HL-60/S4 (cell line): ENCODE measurements around the gene CCDC82.

ENCODE experiments used
- in situ Hi-C: fragments of 300-500 bp; cut with MboI; formaldehyde crosslinking; loops from 2 replicates; pipeline ENCODE4 v1.14.3; 2022; ENCODE audit warnings: low sequenced_read_pairs

CCDC82 gene

DNA sequence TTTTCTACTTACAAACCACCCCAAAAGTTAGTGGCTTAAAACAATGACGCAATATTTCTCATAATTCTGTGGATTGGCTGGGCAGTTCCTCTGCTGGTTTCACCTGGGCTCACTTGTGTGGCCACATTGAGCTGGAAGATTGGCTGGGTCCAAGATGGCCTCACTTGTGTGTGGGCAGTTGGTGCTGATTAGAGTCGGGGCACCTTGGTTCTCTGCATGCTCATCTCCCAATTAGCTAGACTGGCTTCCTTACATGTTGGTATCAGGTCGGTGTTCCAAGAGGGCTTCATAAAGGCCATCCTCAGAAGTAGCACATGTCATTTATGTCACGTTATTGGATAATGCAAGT lies 59.2 kb downstream of the CCDC82 start:
- in situ Hi-C loops = no loop called here

- in situ Hi-C loops = no loop called here
Measured at GRCh38 chr11:96329855-96330510, 59.7 kb downstream of the CCDC82 start.

- in situ Hi-C loops = no loop called here
Measured at GRCh38 chr11:96329419-96329818, 60.3 kb downstream of the CCDC82 start.

GRCh38 chr11:96328395-96329010 lies 61.2 kb downstream of the CCDC82 start:
- in situ Hi-C loops = no loop called here

GRCh38 chr11:96326959-96327358 lies 62.8 kb downstream of the CCDC82 start:
- in situ Hi-C loops = no loop called here

- in situ Hi-C loops = no loop called here
Measured at GRCh38 chr11:96324912-96325311, 64.8 kb downstream of the CCDC82 start.

GRCh38 chr11:96323642-96323985 lies 66.1 kb downstream of the CCDC82 start:
- in situ Hi-C loops = no loop called here

DNA sequence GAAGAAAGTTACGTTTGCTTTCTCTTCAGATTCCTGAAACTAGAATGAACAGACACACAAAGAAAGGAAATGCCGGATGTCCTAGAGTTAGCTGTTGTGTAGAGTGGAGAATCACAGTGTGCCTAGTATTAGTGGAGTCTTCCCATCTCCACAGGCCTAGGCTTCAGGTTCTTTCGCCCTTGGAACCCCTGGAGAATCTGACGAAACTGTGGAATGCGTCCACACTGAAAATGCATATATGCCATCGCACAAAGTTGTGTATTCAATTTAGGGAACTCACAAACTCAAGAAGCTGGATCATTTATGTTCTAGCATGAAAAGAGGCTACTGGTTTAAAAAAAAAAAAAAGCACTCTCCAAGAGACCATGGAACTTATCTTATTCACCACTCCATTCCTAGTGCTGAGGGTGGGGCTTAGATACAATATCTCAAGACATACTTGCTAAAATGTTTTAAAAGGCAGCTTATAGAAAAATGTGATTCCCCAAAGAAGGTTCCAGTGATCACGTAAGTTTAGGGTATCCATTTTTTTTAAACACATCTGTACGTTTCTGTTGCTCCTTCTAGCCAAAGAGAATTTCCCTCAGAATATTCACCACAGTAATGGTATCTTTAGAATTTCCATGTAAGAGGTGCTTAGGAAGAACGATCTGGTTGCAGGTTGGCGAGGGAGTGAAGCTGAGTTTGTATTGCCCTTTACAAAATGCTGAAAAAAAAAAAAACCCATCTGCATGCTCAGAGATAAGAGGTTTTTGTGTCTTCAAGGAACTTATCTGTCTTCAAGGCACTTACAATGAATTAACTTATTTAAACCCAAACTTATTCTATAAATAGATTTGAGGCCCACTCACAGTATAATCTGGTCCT lies 66.7 kb downstream of the CCDC82 start:
- in situ Hi-C loops = no loop called here

DNA sequence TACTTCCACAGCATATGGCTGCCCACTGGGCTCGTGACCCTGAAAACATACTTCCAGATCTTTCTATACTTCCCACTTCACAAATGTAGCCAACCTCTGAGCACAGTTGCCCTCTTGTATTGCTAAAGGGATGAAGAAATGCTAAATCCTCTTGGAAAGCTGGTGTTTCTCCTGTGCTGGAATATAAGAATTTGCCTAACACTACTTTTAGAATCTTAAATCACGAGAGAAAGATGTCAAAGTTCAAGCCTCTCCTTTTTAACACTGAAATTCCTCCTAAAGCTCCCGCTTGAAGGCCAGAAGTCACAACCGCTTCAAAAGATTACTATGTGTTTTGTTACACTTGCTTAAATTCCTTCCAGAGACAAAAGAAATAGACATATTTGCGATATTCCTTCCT lies 68.6 kb downstream of the CCDC82 start:
- in situ Hi-C loops = no loop called here

DNA sequence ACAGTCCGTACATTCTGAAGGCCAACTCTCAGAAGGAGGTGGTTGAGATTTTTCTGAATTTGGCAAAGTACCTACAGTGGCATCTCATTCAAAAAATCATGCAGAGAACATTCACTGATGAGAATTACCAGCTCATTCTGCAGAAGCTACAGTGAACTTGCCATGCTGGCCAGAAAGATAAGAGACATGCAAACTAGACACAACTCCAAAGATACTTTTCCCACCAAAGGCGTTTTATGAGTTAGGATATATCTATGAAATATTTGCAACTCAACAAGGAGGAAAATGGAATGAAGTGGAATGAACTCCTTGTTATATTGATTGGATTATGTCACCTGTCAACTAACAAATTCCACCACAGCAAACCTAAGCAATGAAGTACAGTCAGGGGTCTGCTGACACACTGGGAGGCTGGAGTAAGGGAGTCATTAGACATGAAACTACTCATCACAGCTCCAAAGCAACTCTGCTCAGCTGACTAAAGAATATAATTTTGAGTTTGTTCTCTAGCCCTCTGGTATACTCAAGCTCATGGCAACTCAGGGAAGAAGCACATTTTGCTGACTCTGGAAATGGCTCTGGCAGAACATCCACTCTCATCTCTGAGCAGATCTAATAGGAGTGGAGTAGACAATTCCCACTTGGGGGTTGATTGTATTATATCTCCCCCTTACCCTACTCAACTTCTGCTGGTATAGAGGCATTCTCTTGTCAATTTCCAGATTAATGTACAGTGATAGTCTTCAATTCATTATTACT lies 69.6 kb downstream of the CCDC82 start:
- in situ Hi-C loops = no loop called here

- in situ Hi-C loops = no loop called here
Measured at GRCh38 chr11:96318850-96319249, 70.9 kb downstream of the CCDC82 start.

GRCh38 chr11:96318399-96318798 lies 71.3 kb downstream of the CCDC82 start:
- in situ Hi-C loops = no loop called here

DNA sequence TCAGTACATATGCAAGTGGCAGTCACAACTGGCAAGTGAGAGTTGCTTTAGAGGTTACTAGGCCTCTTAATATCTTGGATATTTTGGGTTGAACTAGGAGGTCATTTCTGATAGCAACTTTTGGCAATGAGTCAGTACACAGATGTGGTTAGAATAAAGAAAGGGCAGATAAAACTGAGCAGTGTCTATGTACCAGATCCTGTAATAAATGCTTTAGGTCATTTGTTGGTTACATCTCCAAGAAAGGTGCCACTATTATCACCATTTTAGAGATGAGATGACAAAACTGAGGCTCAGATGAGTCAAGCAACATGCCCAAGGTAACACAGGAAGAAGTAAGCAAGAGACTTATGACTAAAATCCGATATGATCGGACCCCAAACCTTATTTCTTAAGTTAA lies 71.7 kb downstream of the CCDC82 start:
- in situ Hi-C loops = no loop called here

DNA sequence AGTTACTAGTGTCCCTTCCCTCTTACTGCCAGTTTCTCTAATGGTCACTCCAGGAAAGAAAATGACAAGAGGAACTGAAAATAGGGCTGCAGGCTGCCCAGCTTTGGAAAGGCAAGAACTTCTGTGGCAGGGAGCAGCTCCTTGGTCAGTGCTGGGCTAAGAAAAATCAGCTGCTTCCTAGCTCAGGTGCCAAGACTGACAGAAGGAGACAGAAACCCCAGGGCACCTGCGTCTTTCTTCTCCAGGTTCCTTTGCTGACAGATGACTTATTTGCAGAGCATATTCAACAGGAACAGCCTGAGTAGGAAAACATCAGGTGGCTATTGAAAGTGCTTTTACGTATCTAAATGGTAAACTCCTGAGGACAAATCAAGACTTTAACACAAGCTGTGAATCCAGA lies 72.1 kb downstream of the CCDC82 start:
- in situ Hi-C loops = no loop called here

- in situ Hi-C loops = no loop called here
Measured at GRCh38 chr11:96316869-96317268, 72.8 kb downstream of the CCDC82 start.

GRCh38 chr11:96315476-96315875 lies 74.2 kb downstream of the CCDC82 start:
- in situ Hi-C loops = no loop called here

DNA sequence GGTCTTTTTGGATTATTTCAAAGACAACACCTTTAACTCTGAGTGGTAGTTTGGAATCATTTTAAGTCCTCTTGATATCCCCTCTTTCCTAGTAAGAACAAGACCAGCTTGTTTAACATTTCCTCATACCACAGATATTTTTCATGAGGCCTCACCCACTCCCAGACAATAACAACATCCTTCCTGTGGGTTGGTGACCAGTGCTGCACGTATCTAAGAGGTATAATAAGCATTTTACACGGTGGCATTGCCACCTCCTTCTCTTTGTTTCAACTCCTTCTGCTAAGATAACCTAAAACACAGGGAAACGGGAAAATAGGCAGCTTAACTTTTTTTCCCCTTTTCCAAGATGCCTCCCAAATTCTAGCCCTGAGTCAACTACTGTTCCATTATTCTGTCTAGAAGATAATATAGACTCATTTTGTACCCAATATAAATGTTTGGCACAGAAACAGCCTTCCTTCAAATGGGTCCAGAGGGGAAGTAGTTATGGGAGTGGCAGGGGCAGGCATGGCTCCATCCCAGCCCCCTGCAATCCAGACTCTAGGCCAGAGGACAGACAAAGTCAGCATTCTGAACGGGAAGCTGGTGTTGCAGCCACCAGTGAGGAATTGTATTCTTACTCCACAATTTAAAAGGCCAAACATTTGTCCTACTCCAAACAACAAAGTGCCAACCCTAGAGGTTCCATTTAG lies 75.2 kb downstream of the CCDC82 start:
- in situ Hi-C loops = no loop called here

DNA sequence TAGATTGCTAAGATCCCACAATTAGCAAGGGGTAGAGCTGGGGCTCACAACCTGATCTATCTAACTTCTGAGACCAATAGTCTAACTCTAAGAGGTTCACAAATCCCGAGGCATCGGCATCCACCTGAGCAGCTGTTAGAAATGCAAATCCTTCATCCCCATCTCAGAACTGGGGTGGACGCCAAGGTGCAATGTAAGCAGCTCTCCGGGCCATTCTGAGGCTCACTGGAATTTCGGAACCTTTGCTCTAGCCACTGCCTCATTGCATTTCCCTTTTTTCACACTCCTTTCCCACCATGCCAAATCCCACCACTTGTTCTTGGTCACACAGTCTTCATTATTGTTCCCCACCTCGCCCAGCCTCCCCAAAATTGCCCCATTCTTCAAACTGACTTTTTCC lies 76.5 kb downstream of the CCDC82 start:
- in situ Hi-C loops = no loop called here

DNA sequence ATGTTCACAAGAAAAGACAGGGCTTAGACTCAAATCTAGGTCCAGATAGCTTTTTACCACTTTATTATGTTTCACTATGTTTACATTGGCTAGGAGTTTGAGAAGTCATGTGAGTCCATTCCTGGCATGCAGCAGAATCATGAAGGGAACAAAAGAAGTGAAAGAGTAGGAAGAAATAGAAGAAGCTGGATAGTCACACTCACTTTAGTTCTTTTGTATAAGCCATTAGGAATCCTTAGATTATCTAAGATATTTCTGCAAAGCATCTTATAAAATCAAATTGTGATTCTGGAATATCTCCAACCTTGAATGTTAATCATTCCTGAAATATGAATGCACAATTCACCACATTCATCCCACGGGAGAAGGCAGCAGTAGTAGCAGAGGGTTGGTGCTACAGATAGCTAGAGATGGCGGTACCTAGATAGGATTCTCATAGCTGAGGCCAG lies 78.6 kb downstream of the CCDC82 start:
- in situ Hi-C loops = no loop called here

- in situ Hi-C loops = no loop called here
Measured at GRCh38 chr11:96310236-96310635, 79.5 kb downstream of the CCDC82 start.

DNA sequence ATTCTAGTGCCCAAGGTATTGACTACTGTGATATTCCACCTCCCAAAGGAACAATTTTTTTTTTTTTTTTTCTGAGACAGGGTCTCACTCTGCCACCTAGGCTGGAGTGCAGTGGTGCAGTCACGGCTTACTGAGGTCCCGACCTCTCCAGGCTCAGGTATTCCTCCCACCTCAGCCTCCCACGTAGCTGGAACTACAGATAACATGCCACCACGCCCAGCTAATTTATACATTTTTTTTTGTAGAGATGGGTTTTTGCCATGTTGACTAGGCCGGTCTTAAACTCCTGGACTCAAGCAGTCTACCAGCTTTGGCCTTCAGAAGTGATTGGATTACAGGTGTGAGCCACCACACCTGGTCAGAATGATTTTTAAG lies 80.1 kb downstream of the CCDC82 start:
- in situ Hi-C loops = no loop called here
